H1 (cell line): ENCODE results near the gene AKR1B1.

Source experiments
- CBX8 ChIP-seq: fragments of 300-800, 300-1000 bp; sonication (generic); IDR thresholded peaks from 2 replicates; pipeline ENCODE4 v1.7.1; 2016; ENCODE audit warnings: low read depth, low read length, borderline replicate concordance
- EZH2 ChIP-seq: fragments of 200-600 bp; sonication (generic); IDR thresholded peaks from 2 replicates; pipeline ENCODE4 v1.7.1; 2012; ENCODE audit warnings: low read depth, mild to moderate bottlenecking, moderate library complexity, low read length, inconsistent platforms; ENCODE audit not compliant: severe bottlenecking
- FOSL1 ChIP-seq: IDR thresholded peaks from 2 replicates; pipeline ENCODE4 v1.6.1; 2011; ENCODE audit warnings: mild to moderate bottlenecking, low read depth, low read length, moderate library complexity; ENCODE audit not compliant: insufficient read depth
- GABPA ChIP-seq: IDR thresholded peaks from 2 replicates; pipeline ENCODE4 v1.6.1; 2011; ENCODE audit warnings: mild to moderate bottlenecking, low read length, moderate library complexity, borderline replicate concordance; ENCODE audit not compliant: insufficient read depth
- HDAC2 ChIP-seq, 2 experiments: fragments of 300-600 bp in 1 of 2; sonication (generic) in 1 of 2; IDR thresholded peaks; 2 replicates each; pipeline ENCODE4 v1.6.1; 2011 to 2012; ENCODE audit warnings: low read depth in 2 of 2, low read length in 2 of 2, mild to moderate bottlenecking in 2 of 2, moderate library complexity in 2 of 2, borderline replicate concordance in 1 of 2, inconsistent platforms in 1 of 2
- NRF1 ChIP-seq: IDR thresholded peaks from 2 replicates; pipeline ENCODE4 v1.6.1; 2011; ENCODE audit warnings: mild to moderate bottlenecking, low read depth, low read length, improper control_type of control experiment
- POLR2A ChIP-seq, 2 experiments: IDR thresholded peaks; 1 replicate in 1 of 2; 2 replicates in 1 of 2; pipeline ENCODE4 v1.6.1; 2011; ENCODE audit warnings: low read depth in 2 of 2, low read length in 2 of 2, mild to moderate bottlenecking in 2 of 2; ENCODE audit errors: control extremely low read depth in 1 of 2
- RAD21 ChIP-seq, 2 experiments: IDR thresholded peaks in 1 of 2; conservative IDR thresholded peaks in 1 of 2; 2 replicates each; pipeline ENCODE4 v1.6.1; 2011; ENCODE audit warnings: low read depth in 2 of 2, low read length in 2 of 2, improper control_type of control experiment in 1 of 2, inconsistent platforms in 1 of 2, mild to moderate bottlenecking in 1 of 2, moderate library complexity in 1 of 2
- SIRT6 ChIP-seq: IDR thresholded peaks from one replicate; pipeline ENCODE4 v1.7.1; 2012; ENCODE audit warnings: low read length, inconsistent platforms
- SP1 ChIP-seq: IDR thresholded peaks from 2 replicates; pipeline ENCODE4 v1.6.1; 2011; ENCODE audit warnings: low read depth, low read length
- SRF ChIP-seq: IDR thresholded peaks from 2 replicates; pipeline ENCODE4 v1.6.1; 2011; ENCODE audit warnings: mild to moderate bottlenecking, low read depth, low read length, moderate library complexity
- TCF12 ChIP-seq: IDR thresholded peaks from 2 replicates; pipeline ENCODE4 v1.6.1; 2011; ENCODE audit warnings: low read depth, mild to moderate bottlenecking, low read length
- TF ChIP-seq, protein P1 (sequence below): IDR thresholded peaks from 2 replicates; pipeline ENCODE4 v1.6.1; 2011; ENCODE audit warnings: low read depth, mild to moderate bottlenecking, low read length; ENCODE audit not compliant: insufficient read depth
- TF ChIP-seq, protein P2 (sequence below), 3 experiments: IDR thresholded peaks; 1 replicate in 2 of 3; 2 replicates in 1 of 3; pipeline versions ENCODE4 v1.5.1 to v1.6.1; 2011; ENCODE audit warnings: low read length in 3 of 3, mild to moderate bottlenecking in 3 of 3, inconsistent platforms in 2 of 3, low read depth in 1 of 3, moderate library complexity in 1 of 3; ENCODE audit not compliant: insufficient read depth in 1 of 3; ENCODE audit errors: control extremely low read depth in 1 of 3

DNA sequence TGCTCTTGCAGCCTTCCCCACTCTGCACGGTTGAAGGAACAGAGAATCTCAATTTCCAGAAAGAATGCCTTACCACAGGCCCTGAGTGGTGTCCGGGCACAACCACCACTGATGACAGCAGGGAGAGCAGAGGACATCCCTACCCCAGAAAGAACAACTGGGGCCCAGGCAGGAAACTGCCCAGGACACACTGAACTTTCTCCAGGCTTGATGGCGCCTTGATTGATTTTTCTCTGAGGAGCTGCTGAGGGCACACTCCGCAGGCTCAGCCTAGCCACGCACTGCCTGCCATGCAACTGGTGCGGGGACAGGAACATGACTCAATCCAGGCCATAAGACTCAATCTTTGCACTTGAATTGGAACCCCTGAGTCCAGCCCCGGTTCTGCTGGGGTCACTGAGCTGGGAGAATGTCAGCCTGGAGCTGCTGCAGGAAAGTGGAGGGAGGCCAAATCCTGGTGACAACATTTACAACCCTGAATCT lies 5.9 kb downstream of the AKR1B1 start:
- TF ChIP-seq, protein P1, sequence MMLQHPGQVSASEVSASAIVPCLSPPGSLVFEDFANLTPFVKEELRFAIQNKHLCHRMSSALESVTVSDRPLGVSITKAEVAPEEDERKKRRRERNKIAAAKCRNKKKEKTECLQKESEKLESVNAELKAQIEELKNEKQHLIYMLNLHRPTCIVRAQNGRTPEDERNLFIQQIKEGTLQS, result no peak
- TF ChIP-seq RAD21 (IDR thresholded peaks at IDR 0.05 in 1 of 2, conservative IDR thresholded peaks at IDR 0.05 in 1 of 2; ENCODE audit: low read depth in 2 of 2, low read length in 2 of 2), result no peak
- TF ChIP-seq, protein P2, sequence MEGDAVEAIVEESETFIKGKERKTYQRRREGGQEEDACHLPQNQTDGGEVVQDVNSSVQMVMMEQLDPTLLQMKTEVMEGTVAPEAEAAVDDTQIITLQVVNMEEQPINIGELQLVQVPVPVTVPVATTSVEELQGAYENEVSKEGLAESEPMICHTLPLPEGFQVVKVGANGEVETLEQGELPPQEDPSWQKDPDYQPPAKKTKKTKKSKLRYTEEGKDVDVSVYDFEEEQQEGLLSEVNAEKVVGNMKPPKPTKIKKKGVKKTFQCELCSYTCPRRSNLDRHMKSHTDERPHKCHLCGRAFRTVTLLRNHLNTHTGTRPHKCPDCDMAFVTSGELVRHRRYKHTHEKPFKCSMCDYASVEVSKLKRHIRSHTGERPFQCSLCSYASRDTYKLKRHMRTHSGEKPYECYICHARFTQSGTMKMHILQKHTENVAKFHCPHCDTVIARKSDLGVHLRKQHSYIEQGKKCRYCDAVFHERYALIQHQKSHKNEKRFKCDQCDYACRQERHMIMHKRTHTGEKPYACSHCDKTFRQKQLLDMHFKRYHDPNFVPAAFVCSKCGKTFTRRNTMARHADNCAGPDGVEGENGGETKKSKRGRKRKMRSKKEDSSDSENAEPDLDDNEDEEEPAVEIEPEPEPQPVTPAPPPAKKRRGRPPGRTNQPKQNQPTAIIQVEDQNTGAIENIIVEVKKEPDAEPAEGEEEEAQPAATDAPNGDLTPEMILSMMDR (IDR thresholded peaks at IDR 0.05; ENCODE audit: control extremely low read depth in 1 of 3, insufficient read depth in 1 of 3, low read depth in 1 of 3, low read length in 3 of 3), result no peak
- no peak for TF ChIP-seq GABPA
- TF ChIP-seq POLR2A (IDR thresholded peaks at IDR 0.05; ENCODE audit: control extremely low read depth in 1 of 2, low read depth in 2 of 2, low read length in 2 of 2), result no peak
- no peak for TF ChIP-seq SIRT6
- TF ChIP-seq FOSL1, result no peak
- TF ChIP-seq TCF12, result no peak
- TF ChIP-seq HDAC2 (IDR thresholded peaks at IDR 0.05; ENCODE audit: borderline replicate concordance in 1 of 2, low read depth in 2 of 2, low read length in 2 of 2), result no peak
- TF ChIP-seq SP1, result no peak
- no peak for TF ChIP-seq NRF1
- no peak for TF ChIP-seq SRF
- no peak for TF ChIP-seq CBX8
- no peak for TF ChIP-seq EZH2
